Neural progenitor cell (in vitro differentiated cells): ENCODE measurements around the gene DRC3. TPM values are rescaled to one million over a fixed set of nuclear protein-coding genes. Genes with fewer than 3 reads are reported as not detected.

ENCODE experiments used
- DNase-seq: peaks from one replicate; pipeline ENCODE4 v3.0.0-alpha.2; 2016; ENCODE audit warnings: low spot score
- H2AFZ ChIP-seq: fragments of 200-600 bp; sonication (generic); replicated peaks from 2 replicates; pipeline ENCODE4 v1.6.1; 2016; ENCODE audit warnings: antibody characterized with exemption
- H3F3A ChIP-seq: fragments of 200-600 bp; sonication (generic); 2 replicates; pipeline ENCODE4 v1.6.1; 2016; ENCODE audit warnings: antibody characterized with exemption, low read depth
- H3K27ac ChIP-seq: fragments of 200-600 bp; sonication (generic); 2 replicates; pipeline ENCODE4 v1.5.1; 2016; ENCODE audit warnings: mild to moderate bottlenecking
- H3K27me3 ChIP-seq: fragments of 200-600 bp; sonication (generic); 2 replicates; pipeline ENCODE4 v1.6.1; 2016; ENCODE audit warnings: mild to moderate bottlenecking, moderate library complexity
- H3K36me3 ChIP-seq: fragments of 200-600 bp; sonication (generic); 2 replicates; pipeline ENCODE4 v1.5.1; 2016
- H3K4me1 ChIP-seq: fragments of 200-600 bp; sonication (generic); 2 replicates; pipeline ENCODE4 v1.6.1; 2016; ENCODE audit warnings: mixed run types
- H3K4me2 ChIP-seq: fragments of 200-600 bp; sonication (generic); 2 replicates; pipeline ENCODE4 v1.6.1; 2016
- H3K4me3 ChIP-seq: fragments of 200-600 bp; sonication (generic); 2 replicates; pipeline ENCODE4 v1.5.1; 2016
- H3K79me2 ChIP-seq: fragments of 200-600 bp; sonication (generic); 2 replicates; pipeline ENCODE4 v1.6.1; 2016; ENCODE audit warnings: low read depth
- H3K9ac ChIP-seq: fragments of 200-600 bp; sonication (generic); 2 replicates; pipeline ENCODE4 v1.6.1; 2016
- H3K9me3 ChIP-seq: fragments of 200-600 bp; sonication (generic); 2 replicates; pipeline ENCODE4 v1.5.1; 2016; ENCODE audit warnings: low read depth
- H4K20me1 ChIP-seq: fragments of 200-600 bp; sonication (generic); 2 replicates; pipeline ENCODE4 v1.6.1; 2016; ENCODE audit warnings: low read depth
- H3K27ac Mint-ChIP-seq: 3 replicates; pipeline ENCODE4 v1.8.0; 2021; ENCODE audit warnings: mixed read lengths
- H3K27me3 Mint-ChIP-seq: 2 replicates; pipeline ENCODE4 v1.8.0; 2022; ENCODE audit warnings: low read depth, mild to moderate bottlenecking, inconsistent platforms, moderate library complexity, mixed read lengths; ENCODE audit not compliant: insufficient read depth
- H3K36me3 Mint-ChIP-seq: 3 replicates; pipeline ENCODE4 v1.8.0; 2021; ENCODE audit warnings: mixed read lengths
- H3K4me1 Mint-ChIP-seq: 3 replicates; pipeline ENCODE4 v1.8.0; 2021; ENCODE audit warnings: mixed read lengths
- H3K4me3 Mint-ChIP-seq: 3 replicates; pipeline ENCODE4 v1.8.0; 2021; ENCODE audit warnings: mild to moderate bottlenecking, moderate library complexity, mixed read lengths
- H3K9me3 Mint-ChIP-seq: 3 replicates; pipeline ENCODE4 v1.8.0; 2020; ENCODE audit warnings: mixed read lengths
- EZH2 ChIP-seq: fragments of 200-600 bp; sonication (generic); IDR thresholded peaks from 2 replicates; pipeline ENCODE4 v1.6.1; 2017; ENCODE audit warnings: antibody characterized with exemption, mild to moderate bottlenecking, moderate library complexity
- EZH2phosphoT487 ChIP-seq: fragments of 200-600 bp; sonication (generic); IDR thresholded peaks from 2 replicates; pipeline ENCODE4 v1.6.1; 2017; ENCODE audit warnings: antibody characterized with exemption
- total RNA-seq: library from RNA; depleted of rRNA; stranded (reverse); fragments of >200 nt; gene quantifications from 2 replicates; pipeline ENCODE4 v1.2.3, GENCODE V29; 2015; ENCODE audit warnings: low replicate concordance
- TF ChIP-seq, protein P1 (sequence below): fragments of 200-600 bp; sonication (generic); IDR thresholded peaks from 2 replicates; pipeline ENCODE4 v1.5.1; 2017; ENCODE audit warnings: antibody characterized with exemption, mild to moderate bottlenecking

DRC3 gene
- total RNA-seq, 1 donor from 2014 or later: 0.07 TPM

DNA sequence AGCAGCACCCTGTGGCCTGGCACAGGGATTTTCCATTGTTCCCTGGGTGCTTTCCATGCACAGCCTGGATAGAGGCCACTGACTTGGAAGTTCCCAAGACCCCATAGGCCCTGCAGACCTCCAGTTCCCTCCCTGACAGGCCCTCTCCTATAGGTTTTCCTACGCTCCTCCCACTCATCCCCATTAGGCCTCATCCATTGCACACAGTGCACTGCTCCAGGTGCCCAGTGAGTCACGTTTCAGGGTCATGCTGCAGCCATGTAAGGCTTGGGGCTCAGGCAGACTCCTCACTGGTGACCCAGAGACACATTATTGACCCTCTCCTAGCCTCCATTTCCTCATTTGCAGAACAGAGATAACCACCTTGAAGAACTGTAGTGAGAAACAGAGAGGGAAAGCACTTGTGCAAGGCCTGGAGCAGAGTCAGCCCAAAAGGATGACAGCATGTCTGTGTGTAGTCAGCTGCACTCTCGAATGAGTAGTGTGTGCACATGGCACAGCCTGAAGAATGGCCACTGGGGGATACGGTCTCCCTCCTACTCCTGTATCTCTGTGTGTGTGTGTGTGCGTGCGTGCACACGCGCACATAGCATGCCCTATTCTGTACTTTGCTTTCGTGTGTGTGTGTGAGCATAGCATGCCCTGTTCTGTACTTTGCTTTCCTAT lies 26.8 kb downstream of the DRC3 start:
- no peak overlapping the region for H3K4me2 ChIP-seq
- H3K9me3 ChIP-seq: no peaks in the 10 kb centered on the region
- no peak overlapping the region for H2AFZ ChIP-seq
- no peaks in the 10 kb centered on the region for H3F3A ChIP-seq
- no peaks in the 10 kb centered on the region for H3K79me2 ChIP-seq
- H3K4me1 Mint-ChIP-seq: peaks cover 6% of the 10 kb centered on the region
- no peak for DNase-seq
- H3K27ac Mint-ChIP-seq: no peak overlapping the region
- no peaks in the 10 kb centered on the region for H3K36me3 Mint-ChIP-seq
- H3K9me3 Mint-ChIP-seq: no peaks in the 10 kb centered on the region
- no peaks in the 10 kb centered on the region for H3K36me3 ChIP-seq
- TF ChIP-seq EZH2 (no peak), EZH2phosphoT487 (no peak)
- TF ChIP-seq, protein P1, sequence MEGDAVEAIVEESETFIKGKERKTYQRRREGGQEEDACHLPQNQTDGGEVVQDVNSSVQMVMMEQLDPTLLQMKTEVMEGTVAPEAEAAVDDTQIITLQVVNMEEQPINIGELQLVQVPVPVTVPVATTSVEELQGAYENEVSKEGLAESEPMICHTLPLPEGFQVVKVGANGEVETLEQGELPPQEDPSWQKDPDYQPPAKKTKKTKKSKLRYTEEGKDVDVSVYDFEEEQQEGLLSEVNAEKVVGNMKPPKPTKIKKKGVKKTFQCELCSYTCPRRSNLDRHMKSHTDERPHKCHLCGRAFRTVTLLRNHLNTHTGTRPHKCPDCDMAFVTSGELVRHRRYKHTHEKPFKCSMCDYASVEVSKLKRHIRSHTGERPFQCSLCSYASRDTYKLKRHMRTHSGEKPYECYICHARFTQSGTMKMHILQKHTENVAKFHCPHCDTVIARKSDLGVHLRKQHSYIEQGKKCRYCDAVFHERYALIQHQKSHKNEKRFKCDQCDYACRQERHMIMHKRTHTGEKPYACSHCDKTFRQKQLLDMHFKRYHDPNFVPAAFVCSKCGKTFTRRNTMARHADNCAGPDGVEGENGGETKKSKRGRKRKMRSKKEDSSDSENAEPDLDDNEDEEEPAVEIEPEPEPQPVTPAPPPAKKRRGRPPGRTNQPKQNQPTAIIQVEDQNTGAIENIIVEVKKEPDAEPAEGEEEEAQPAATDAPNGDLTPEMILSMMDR: no peak
- H3K27ac ChIP-seq: no peak overlapping the region
- H3K4me3 ChIP-seq: no peak overlapping the region
- no peaks in the 10 kb centered on the region for H3K27me3 ChIP-seq
- no peaks in the 10 kb centered on the region for H3K4me1 ChIP-seq
- no peaks in the 10 kb centered on the region for H4K20me1 ChIP-seq
- no peak overlapping the region for H3K4me3 Mint-ChIP-seq
- H3K27me3 Mint-ChIP-seq: peaks cover 2% of the 10 kb centered on the region
- no peak overlapping the region for H3K9ac ChIP-seq

DNA sequence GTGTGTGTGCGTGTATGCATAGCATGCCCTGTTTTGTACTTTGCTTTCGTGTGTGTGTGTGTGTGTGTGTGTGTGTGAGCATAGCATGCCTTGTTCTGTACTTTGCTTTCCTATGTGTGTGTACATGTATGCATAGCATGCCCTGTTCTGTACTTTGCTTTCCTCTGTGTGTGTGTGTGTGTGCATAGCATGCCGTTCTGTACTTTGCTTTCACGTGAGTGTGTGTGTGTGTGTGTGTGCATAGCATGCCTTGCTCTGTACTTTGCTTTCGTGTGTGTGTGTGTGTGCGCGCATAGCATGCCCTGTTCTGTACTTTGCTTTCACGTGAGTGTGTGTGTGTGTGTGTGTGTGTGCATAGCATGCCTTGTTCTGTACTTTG lies 27.4 kb downstream of the DRC3 start:
- no peaks in the 10 kb centered on the region for H3K36me3 ChIP-seq
- TF ChIP-seq EZH2 (no peak), EZH2phosphoT487 (no peak)
- TF ChIP-seq, protein P1: no peak
- H3K27me3 ChIP-seq: no peaks in the 10 kb centered on the region
- H3K4me3 ChIP-seq: no peak overlapping the region
- no peaks in the 10 kb centered on the region for H3K9me3 ChIP-seq
- no peak overlapping the region for H3K27ac ChIP-seq
- H3K4me3 Mint-ChIP-seq: no peak overlapping the region
- H3K27me3 Mint-ChIP-seq: peaks cover 2% of the 10 kb centered on the region
- no peaks in the 10 kb centered on the region for H3K79me2 ChIP-seq
- H3F3A ChIP-seq: no peaks in the 10 kb centered on the region
- no peaks in the 10 kb centered on the region for H3K9me3 Mint-ChIP-seq
- no peaks in the 10 kb centered on the region for H3K4me1 ChIP-seq
- no peak overlapping the region for H3K9ac ChIP-seq
- H3K27ac Mint-ChIP-seq: no peak overlapping the region
- no peak overlapping the region for H2AFZ ChIP-seq
- DNase-seq: no peak
- H3K36me3 Mint-ChIP-seq: no peaks in the 10 kb centered on the region
- H3K4me2 ChIP-seq: no peak overlapping the region
- peaks cover 2% of the 10 kb centered on the region for H3K4me1 Mint-ChIP-seq
- H4K20me1 ChIP-seq: no peaks in the 10 kb centered on the region

DNA sequence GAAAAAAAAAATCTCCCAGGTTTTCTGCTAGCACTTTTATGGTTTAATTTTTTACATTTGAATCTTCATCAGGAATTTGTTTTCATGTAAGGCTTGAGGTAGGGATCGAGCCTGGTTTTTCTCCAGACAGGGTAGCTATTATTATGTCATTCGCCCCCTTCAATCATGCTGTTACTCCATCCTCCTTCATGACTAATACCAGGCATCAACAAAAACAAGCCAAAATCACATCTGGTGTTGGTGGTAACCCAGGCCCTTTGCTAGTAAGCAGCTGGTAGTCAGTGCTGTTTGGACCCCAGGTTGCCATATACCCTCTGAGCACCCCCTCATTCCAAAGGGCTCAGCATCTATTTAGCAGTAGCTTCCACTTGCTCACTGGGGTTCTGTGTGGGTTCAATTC lies 29.5 kb downstream of the DRC3 start:
- Histone ChIP-seq H3K9me3 (no peaks in the 10 kb centered on the region), H3K4me1 (no peaks in the 10 kb centered on the region), H3K9ac (no peak overlapping the region), H3K36me3 (no peaks in the 10 kb centered on the region), H3K27ac (no peak overlapping the region), H3K4me2 (no peak overlapping the region), H3K27me3 (no peaks in the 10 kb centered on the region), H3K79me2 (no peaks in the 10 kb centered on the region), H2AFZ (no peak overlapping the region), H3F3A (no peaks in the 10 kb centered on the region), H3K4me3 (no peak overlapping the region), H4K20me1 (no peaks in the 10 kb centered on the region)
- Mint-ChIP-seq H3K27ac (no peak overlapping the region), H3K9me3 (no peaks in the 10 kb centered on the region), H3K4me3 (no peak overlapping the region), H3K4me1 (peaks cover 8% of the 10 kb centered on the region), H3K36me3 (no peaks in the 10 kb centered on the region), H3K27me3 (peaks cover 2% of the 10 kb centered on the region)
- no peak for TF ChIP-seq EZH2
- TF ChIP-seq EZH2phosphoT487: no peak
- TF ChIP-seq, protein P1: no peak
- DNase-seq: no peak
